GM12878 (cell line): Measurements from ENCODE around the gene ZFR. TPM values are rescaled to one million over a fixed set of nuclear protein-coding genes. Genes with fewer than 3 reads are reported as not detected.

Experiments used
- BACH1 ChIP-seq: fragments of 450-650 bp; IDR thresholded peaks from 2 replicates; pipeline ENCODE4 v1.6.1; 2017; ENCODE audit warnings: mild to moderate bottlenecking, borderline replicate concordance
- CHD1 ChIP-seq: IDR thresholded peaks from 2 replicates; pipeline ENCODE4 v1.6.1; 2012; ENCODE audit warnings: low read depth, low read length, improper control_type of control experiment
- CHD2 ChIP-seq: IDR thresholded peaks from 2 replicates; pipeline ENCODE4 v1.6.1; 2011; ENCODE audit warnings: low read depth, low read length, improper control_type of control experiment, borderline replicate concordance
- EED ChIP-seq: sonication (generic); IDR thresholded peaks from 2 replicates; pipeline ENCODE4 v1.6.1; 2016; ENCODE audit warnings: antibody characterized with exemption, low read depth
- FOXM1 ChIP-seq: IDR thresholded peaks from 2 replicates; pipeline ENCODE4 v1.6.1; 2012; ENCODE audit warnings: low read depth, mild to moderate bottlenecking, inconsistent platforms, low read length, moderate library complexity
- HCFC1 ChIP-seq: fragments of 150-350 bp; IDR thresholded peaks from 2 replicates; pipeline ENCODE4 v1.6.1; 2014; ENCODE audit warnings: low read length
- JUNB ChIP-seq: IDR thresholded peaks from 2 replicates; pipeline ENCODE4 v1.6.1; 2016; ENCODE audit warnings: antibody characterized with exemption, mild to moderate bottlenecking
- JUND ChIP-seq: IDR thresholded peaks from 2 replicates; pipeline ENCODE4 v1.6.1; 2012; ENCODE audit warnings: low read depth, mild to moderate bottlenecking, low read length, improper control_type of control experiment, moderate library complexity
- NBN ChIP-seq: fragments of 450-650 bp; IDR thresholded peaks from 2 replicates; pipeline ENCODE4 v1.6.1; 2016
- NFIC ChIP-seq: IDR thresholded peaks from 2 replicates; pipeline ENCODE4 v1.6.1; 2012; ENCODE audit warnings: low read depth, mild to moderate bottlenecking, inconsistent platforms, low read length, moderate library complexity
- NR2C2 ChIP-seq: IDR thresholded peaks from 2 replicates; pipeline ENCODE4 v1.6.1; 2011; ENCODE audit warnings: borderline replicate concordance, low read depth; ENCODE audit not compliant: control insufficient read depth, insufficient read length
- RB1 ChIP-seq: fragments of 450-650 bp; formaldehyde crosslinking; IDR thresholded peaks from 2 replicates; pipeline ENCODE4 v1.6.1; 2017; ENCODE audit warnings: mild to moderate bottlenecking, borderline replicate concordance
- RELA ChIP-seq: fragments of 450-650 bp; IDR thresholded peaks from 2 replicates; pipeline ENCODE4 v1.8.0; 2014; ENCODE audit warnings: borderline replicate concordance; ENCODE audit not compliant: partially characterized antibody
- TCF12 ChIP-seq: IDR thresholded peaks from 2 replicates; pipeline ENCODE4 v1.6.1; 2011; ENCODE audit warnings: low read depth, mild to moderate bottlenecking, low read length
- ZNF217 ChIP-seq: fragments of 450-650 bp; IDR thresholded peaks from 2 replicates; pipeline ENCODE4 v1.6.1; 2017; ENCODE audit warnings: antibody characterized with exemption, mild to moderate bottlenecking
- ZNF24 ChIP-seq: fragments of 450-650 bp; IDR thresholded peaks from 2 replicates; pipeline ENCODE4 v1.6.1; 2017; ENCODE audit warnings: antibody characterized with exemption, mild to moderate bottlenecking
- polyA plus RNA-seq, 11 experiments: library from polyadenylated mRNA; depleted of rRNA in 4 of 11; unstranded in 6 of 11; stranded (reverse) in 5 of 11; fragments of >200 nt; fragmentation: Nextera tagmentation in 4 of 11; fragmentation: Illumina TruSeq in 1 of 11; extraction: Ambion mirVana in 4 of 11; extraction: Trizol in 1 of 11; gene quantifications; 1 replicate in 1 of 11; 2 replicates in 10 of 11; pipeline versions ENCODE4 v1.2.1 to v1.2.3, GENCODE V29; 2011 to 2016; ENCODE audit warnings: inconsistent platforms in 2 of 11, missing spikeins in 2 of 11, low read depth in 1 of 11
- total RNA-seq, 4 experiments: library from RNA; depleted of rRNA in 3 of 4; stranded (reverse); fragments of >200 nt in 3 of 4; fragmentation: Illumina TruSeq in 1 of 4; extraction: Trizol in 1 of 4; gene quantifications; 2 replicates each; pipeline versions ENCODE4 v1.2.1 to v1.2.3, GENCODE V29; 2013 to 2021
- TF ChIP-seq, protein P1 (sequence below): IDR thresholded peaks from 2 replicates; pipeline ENCODE4 v1.6.1; 2011; ENCODE audit warnings: low read depth, low read length, improper control_type of control experiment, borderline replicate concordance
- TF ChIP-seq, protein P2 (sequence below): fragments of 450-650 bp; formaldehyde crosslinking; IDR thresholded peaks from 2 replicates; pipeline ENCODE4 v1.4.0; 2022; ENCODE audit warnings: mild to moderate bottlenecking, moderate library complexity
- TF ChIP-seq, protein P3 (sequence below): IDR thresholded peaks from 2 replicates; pipeline ENCODE4 v1.6.1; 2012; ENCODE audit warnings: mild to moderate bottlenecking, low read depth, low read length
- TF ChIP-seq, protein P4 (sequence below): fragments of 450-650 bp; IDR thresholded peaks from 2 replicates; pipeline ENCODE4 v1.6.1; 2016; ENCODE audit warnings: mild to moderate bottlenecking

Gene ZFR
- total and polyA plus RNA-seq, 10 of the 15 experiments (the other 5 are each of a cell fraction or from before 2014, with no cell fraction given): 33.7 to 90.6 (median 72.9) TPM

DNA sequence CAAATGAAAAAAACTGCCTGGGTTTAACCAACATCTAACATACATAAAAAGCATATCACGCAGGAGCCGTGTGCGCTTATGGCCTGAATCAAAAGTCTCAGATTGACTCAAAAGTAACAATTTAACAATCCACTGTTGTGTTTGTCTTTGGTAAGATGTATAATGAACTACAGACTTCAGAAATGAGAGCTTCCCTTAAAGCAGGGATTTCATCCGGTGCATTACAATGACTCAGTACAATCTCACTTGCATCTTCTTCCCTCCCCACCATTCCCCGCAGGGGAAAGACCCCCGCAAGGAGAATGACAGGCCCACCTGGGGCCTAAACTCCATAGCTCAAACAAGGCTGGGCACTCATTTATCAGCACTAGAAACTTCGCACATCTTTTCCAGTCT is 1.4 kb downstream of the ZFR start (continued):
- TF ChIP-seq TCF12: no peak
- no peak for TF ChIP-seq RELA
- no peak for TF ChIP-seq CHD2
- no peak for TF ChIP-seq BACH1
- TF ChIP-seq ZNF217: no peak
- TF ChIP-seq, protein P1, sequence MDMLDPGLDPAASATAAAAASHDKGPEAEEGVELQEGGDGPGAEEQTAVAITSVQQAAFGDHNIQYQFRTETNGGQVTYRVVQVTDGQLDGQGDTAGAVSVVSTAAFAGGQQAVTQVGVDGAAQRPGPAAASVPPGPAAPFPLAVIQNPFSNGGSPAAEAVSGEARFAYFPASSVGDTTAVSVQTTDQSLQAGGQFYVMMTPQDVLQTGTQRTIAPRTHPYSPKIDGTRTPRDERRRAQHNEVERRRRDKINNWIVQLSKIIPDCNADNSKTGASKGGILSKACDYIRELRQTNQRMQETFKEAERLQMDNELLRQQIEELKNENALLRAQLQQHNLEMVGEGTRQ: no peak
- TF ChIP-seq HCFC1: no peak
- no peak for TF ChIP-seq JUND
- no peak for TF ChIP-seq CHD1
- peak; percentile 19; the same call in 1 of the 2 replicates for TF ChIP-seq EED
- TF ChIP-seq FOXM1: no peak
- no peak for TF ChIP-seq ZNF24
- no peak for TF ChIP-seq RB1
- TF ChIP-seq, protein P2, sequence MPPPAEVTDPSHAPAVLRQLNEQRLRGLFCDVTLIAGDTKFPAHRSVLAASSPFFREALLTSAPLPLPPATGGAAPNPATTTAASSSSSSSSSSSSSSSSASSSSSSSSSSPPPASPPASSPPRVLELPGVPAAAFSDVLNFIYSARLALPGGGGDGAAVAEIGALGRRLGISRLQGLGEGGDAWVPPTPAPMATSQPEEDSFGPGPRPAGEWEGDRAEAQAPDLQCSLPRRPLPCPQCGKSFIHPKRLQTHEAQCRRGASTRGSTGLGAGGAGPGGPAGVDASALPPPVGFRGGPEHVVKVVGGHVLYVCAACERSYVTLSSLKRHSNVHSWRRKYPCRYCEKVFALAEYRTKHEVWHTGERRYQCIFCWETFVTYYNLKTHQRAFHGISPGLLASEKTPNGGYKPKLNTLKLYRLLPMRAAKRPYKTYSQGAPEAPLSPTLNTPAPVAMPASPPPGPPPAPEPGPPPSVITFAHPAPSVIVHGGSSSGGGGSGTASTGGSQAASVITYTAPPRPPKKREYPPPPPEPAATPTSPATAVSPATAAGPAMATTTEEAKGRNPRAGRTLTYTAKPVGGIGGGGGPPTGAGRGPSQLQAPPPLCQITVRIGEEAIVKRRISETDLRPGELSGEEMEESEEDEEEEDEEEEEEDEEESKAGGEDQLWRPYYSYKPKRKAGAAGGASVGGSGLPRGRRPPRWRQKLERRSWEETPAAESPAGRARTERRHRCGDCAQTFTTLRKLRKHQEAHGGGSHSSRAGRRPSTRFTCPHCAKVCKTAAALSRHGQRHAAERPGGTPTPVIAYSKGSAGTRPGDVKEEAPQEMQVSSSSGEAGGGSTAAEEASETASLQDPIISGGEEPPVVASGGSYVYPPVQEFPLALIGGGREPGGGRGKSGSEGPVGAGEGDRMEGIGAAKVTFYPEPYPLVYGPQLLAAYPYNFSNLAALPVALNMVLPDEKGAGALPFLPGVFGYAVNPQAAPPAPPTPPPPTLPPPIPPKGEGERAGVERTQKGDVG (CRISPR knock-in tag): no peak
- TF ChIP-seq JUNB: peak; percentile 23; the same call in 1 of the 2 replicates
- TF ChIP-seq, protein P3, sequence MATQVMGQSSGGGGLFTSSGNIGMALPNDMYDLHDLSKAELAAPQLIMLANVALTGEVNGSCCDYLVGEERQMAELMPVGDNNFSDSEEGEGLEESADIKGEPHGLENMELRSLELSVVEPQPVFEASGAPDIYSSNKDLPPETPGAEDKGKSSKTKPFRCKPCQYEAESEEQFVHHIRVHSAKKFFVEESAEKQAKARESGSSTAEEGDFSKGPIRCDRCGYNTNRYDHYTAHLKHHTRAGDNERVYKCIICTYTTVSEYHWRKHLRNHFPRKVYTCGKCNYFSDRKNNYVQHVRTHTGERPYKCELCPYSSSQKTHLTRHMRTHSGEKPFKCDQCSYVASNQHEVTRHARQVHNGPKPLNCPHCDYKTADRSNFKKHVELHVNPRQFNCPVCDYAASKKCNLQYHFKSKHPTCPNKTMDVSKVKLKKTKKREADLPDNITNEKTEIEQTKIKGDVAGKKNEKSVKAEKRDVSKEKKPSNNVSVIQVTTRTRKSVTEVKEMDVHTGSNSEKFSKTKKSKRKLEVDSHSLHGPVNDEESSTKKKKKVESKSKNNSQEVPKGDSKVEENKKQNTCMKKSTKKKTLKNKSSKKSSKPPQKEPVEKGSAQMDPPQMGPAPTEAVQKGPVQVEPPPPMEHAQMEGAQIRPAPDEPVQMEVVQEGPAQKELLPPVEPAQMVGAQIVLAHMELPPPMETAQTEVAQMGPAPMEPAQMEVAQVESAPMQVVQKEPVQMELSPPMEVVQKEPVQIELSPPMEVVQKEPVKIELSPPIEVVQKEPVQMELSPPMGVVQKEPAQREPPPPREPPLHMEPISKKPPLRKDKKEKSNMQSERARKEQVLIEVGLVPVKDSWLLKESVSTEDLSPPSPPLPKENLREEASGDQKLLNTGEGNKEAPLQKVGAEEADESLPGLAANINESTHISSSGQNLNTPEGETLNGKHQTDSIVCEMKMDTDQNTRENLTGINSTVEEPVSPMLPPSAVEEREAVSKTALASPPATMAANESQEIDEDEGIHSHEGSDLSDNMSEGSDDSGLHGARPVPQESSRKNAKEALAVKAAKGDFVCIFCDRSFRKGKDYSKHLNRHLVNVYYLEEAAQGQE: no peak
- 0 out of 2 replicates have a peak, but pooled peaks have one; percentile 46 for TF ChIP-seq NBN
- TF ChIP-seq NR2C2: no peak
- peak; percentile 52; the same call in 1 of the 2 replicates for TF ChIP-seq NFIC
- TF ChIP-seq, protein P4, sequence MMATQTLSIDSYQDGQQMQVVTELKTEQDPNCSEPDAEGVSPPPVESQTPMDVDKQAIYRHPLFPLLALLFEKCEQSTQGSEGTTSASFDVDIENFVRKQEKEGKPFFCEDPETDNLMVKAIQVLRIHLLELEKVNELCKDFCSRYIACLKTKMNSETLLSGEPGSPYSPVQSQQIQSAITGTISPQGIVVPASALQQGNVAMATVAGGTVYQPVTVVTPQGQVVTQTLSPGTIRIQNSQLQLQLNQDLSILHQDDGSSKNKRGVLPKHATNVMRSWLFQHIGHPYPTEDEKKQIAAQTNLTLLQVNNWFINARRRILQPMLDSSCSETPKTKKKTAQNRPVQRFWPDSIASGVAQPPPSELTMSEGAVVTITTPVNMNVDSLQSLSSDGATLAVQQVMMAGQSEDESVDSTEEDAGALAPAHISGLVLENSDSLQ: peak; percentile 61; the same call in 1 of the 2 replicates
- TF ChIP-seq, all 136 proteins: peak for 7
